Measurements from ENCODE around the gene MRPS9.
A peak's percentile ranks its signal among the peaks of the same experiment; 100 is the strongest.

MRPS9 gene

GRCh38 chr2:105038383-105039061 is 653 bp downstream of the MRPS9 start:
- TF ChIP-seq CTCF (IDR thresholded peaks at IDR 0.05) = no peak
- intact Hi-C loops (cut with DNase I; ENCODE audit: low total_unique reads) = no loop called here
- DNase-seq = no peak
- H3K27ac ChIP-seq = peak overlapping the region; percentile 83 to 86
- no peaks in the 10 kb centered on the region for H3K9me3 ChIP-seq
- H3K4me3 ChIP-seq = peak overlapping the region; percentile 88 to 94
- no peaks in the 10 kb centered on the region for H3K36me3 ChIP-seq
- no peaks in the 10 kb centered on the region for H3K27me3 ChIP-seq
- peaks cover 0 to 15% (median 7%) of the 10 kb centered on the region in 4 donors for H3K4me1 ChIP-seq

GRCh38 chr2:105039559-105039958 is 1.7 kb downstream of the MRPS9 start:
- no peak for TF ChIP-seq CTCF (IDR thresholded peaks at IDR 0.05)
- Histone ChIP-seq H3K27ac (no peak overlapping the region), H3K36me3 (no peaks in the 10 kb centered on the region), H3K27me3 (no peaks in the 10 kb centered on the region), H3K4me3 (no peak overlapping the region), H3K9me3 (no peaks in the 10 kb centered on the region), H3K4me1 (peaks cover 0 to 15% (median 7%) of the 10 kb centered on the region in 4 donors)
- intact Hi-C loops (cut with DNase I; ENCODE audit: low total_unique reads) = no loop called here
- no peak for DNase-seq

- H3K4me3 ChIP-seq = no peak overlapping the region
- no peak for DNase-seq
- intact Hi-C loops (cut with DNase I; ENCODE audit: low total_unique reads) = no loop called here
- H3K27ac ChIP-seq = no peak overlapping the region
- H3K9me3 ChIP-seq = no peaks in the 10 kb centered on the region
- no peaks in the 10 kb centered on the region for H3K36me3 ChIP-seq
- no peaks in the 10 kb centered on the region for H3K27me3 ChIP-seq
- TF ChIP-seq CTCF (IDR thresholded peaks at IDR 0.05) = no peak
- H3K4me1 ChIP-seq = peaks cover 0 to 15% (median 5%) of the 10 kb centered on the region in 4 donors
These were observed 4.3 kb downstream of the MRPS9 start for GRCh38 chr2:105042189-105042588.

GRCh38 chr2:105052773-105053172 is 14.9 kb downstream of the MRPS9 start:
- Histone ChIP-seq H3K27me3 (no peaks in the 10 kb centered on the region), H3K9me3 (peaks cover 0 to 5% (median 0%) of the 10 kb centered on the region in 3 donors), H3K4me1 (no peaks in the 10 kb centered on the region), H3K36me3 (peaks cover 19 to 20% (median 20%) of the 10 kb centered on the region in 3 donors), H3K27ac (no peak overlapping the region), H3K4me3 (no peak overlapping the region)
- no peak for TF ChIP-seq CTCF (IDR thresholded peaks at IDR 0.05)
- intact Hi-C loops (cut with DNase I; ENCODE audit: low total_unique reads) = no loop called here
- DNase-seq = no peak

GRCh38 chr2:105055613-105056012 is 17.7 kb downstream of the MRPS9 start:
- no peak for TF ChIP-seq CTCF (IDR thresholded peaks at IDR 0.05)
- Histone ChIP-seq H3K27me3 (no peaks in the 10 kb centered on the region), H3K9me3 (peaks cover 0 to 5% (median 0%) of the 10 kb centered on the region in 3 donors), H3K36me3 (peaks cover 4 to 13% (median 9%) of the 10 kb centered on the region in 3 donors), H3K4me1 (no peaks in the 10 kb centered on the region), H3K4me3 (no peak overlapping the region), H3K27ac (no peak overlapping the region)
- DNase-seq = no peak
- intact Hi-C loops (cut with DNase I; ENCODE audit: low total_unique reads) = no loop called here
